HG02798 (cell line): ENCODE data around the gene MLANA.

Experiments used
- ATAC-seq: cut with Tn5 transposase; IDR thresholded peaks from one replicate; pipeline ENCODE4 v1.9.1; 2021; ENCODE audit warnings: mild to moderate bottlenecking; ENCODE audit not compliant: unreplicated experiment, poor library complexity

The MLANA gene

DNA sequence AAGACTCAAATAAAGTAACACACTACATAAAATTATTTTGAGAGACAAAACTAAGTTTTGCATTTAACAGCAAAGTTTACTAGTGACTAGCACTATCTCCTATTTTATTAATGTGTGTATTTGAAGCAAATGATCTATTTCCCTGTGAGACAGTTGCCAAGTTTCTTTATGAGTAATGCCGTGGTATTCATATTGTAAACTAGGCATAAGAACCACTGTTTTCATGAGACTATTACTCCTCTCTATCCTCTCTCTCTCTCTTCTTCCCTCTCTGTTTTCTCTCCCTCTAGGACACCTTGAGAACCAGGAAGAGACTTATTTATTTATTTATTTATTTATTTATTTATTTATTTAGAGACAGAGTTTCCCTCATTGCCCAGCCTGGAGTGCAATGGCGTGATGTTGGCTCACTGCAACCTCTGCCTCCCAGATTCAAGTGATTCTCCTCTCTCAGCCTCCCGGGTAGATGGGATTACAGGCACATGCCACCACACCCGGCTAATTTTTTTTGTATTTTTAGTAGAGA is 61.1 kb downstream of the MLANA start:
- no peak for ATAC-seq

DNA sequence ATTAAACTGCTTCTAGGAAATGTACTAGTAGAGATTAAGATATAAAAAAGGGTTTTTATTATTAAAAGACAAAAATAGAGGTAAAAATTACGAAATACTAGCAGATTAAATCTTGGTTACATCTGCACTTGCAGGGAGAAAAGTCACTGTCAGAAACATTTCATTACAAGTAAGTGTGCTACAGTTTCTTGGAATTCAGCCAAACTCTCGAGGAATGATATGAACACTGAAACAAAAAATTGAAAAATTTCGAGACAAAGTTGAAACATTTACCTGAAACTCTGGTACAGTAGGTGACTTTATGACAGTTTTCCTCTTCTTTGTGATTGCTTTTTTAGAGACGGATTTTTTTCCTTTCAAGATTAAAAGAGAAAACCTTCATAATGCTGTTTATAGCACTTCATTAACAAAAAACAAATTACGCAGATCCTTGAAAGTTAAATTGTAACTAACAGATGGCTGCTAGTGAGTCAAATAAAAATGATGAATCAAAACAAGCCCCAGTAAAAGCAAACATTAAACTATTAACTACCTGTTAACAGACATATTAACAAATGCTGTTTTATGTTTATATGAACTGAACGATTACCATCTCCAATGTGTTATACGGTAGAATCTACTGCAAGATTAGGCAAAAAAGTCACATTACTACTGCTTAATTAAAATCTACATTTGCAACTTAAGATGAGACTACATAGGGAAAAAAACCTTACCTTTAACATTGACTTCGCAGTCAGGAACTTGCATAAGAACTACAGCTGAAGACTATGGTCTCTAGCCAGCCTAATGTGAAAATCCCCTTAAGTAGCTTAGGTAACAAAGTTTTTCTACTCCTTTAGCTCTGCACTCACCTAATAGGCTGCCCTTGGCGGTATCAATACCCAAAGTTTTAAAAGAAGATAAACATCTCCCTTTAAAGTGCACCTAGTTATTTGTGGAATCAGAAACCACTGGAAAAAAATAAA is 63.3 kb downstream of the MLANA start:
- no peak for ATAC-seq

DNA sequence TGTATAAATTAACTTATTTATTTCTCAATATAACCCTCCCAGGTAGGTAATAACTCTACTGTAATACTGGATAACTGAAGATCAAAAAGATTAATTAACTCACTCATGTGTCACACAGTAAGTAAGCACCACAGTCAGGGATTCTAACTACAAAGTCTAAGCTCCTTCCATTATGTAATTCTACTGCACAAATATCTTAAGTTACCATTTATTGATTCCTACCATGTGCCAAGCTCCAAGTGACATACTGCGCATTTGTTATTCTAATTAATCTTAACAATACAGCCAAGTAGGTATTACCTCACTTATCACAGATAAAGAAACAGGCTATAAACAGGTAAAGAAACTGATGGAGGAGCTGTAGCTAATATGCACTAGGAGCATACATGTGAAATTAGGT is 66.5 kb downstream of the MLANA start:
- ATAC-seq = no peak

DNA sequence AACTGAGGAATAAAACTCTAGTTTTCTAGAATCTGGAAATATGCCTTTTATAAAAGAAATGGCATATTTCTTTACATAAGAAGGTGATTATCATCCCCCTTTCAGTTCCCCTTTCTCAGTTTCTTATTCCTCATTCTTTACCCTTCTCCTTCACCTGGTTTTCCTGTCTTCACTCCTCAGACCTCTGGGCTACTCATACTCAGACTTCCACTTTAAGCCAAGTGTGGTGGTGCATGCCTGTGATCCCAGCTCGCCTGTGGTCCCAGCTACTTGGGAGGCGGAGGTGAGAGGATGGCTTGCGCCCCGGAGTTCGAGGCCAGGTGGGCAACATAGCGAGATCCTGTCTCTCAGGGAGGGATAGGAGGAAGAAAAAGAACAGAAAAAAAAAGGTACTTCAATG is 67.6 kb downstream of the MLANA start:
- peak; percentile 53 for ATAC-seq
